ENCODE results near the gene SCYGR5. TPM values are rescaled to one million over a fixed set of nuclear protein-coding genes. Genes with fewer than 3 reads are reported as not detected.
A peak's percentile ranks its signal among the peaks of the same experiment; 100 is the strongest.

Gene SCYGR5
- total and polyA plus RNA-seq, 2 experiments from 2014 or later, result not detected

DNA sequence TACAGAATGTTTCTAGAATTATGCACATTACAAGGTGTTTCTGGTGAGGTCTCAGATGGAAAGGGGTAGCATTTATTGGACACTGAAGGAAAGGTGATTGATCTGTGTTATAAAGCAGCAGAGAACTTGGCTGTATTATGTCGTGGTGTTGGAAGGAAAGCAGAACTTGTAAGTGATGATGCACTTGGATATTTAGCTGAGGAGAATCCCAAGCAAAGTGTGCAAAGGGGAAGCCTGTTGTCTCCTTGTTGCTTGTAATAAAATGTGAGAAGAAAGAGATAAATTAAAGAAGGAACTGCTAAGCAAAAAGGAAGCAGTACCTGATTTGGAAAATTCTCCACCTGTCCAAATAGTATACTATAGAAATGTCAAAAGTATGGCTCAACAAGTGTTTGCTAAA lies 12.2 kb upstream of the SCYGR5 start:
- in situ Hi-C loops (cut with MboI), result no loop called here
- Histone ChIP-seq H3F3A (ENCODE audit: insufficient read depth) (peaks cover 13% of the 10 kb centered on the region; the same call in 1 of the 2 replicates), H3K9me3 (ENCODE audit: low read depth) (no peaks in the 10 kb centered on the region), H3K9ac (no peak overlapping the region), H3K36me3 (ENCODE audit: low read depth) (no peaks in the 10 kb centered on the region), H3K4me1 (ENCODE audit: insufficient read depth) (peaks cover 27% of the 10 kb centered on the region), H3K4me2 (ENCODE audit: unreplicated experiment) (no peak overlapping the region), H3K79me2 (ENCODE audit: insufficient read depth) (no peaks in the 10 kb centered on the region), H3K4me3 (no peak overlapping the region), H3K27me3 (replicated peaks; ENCODE audit: insufficient read depth) (no peaks in the 10 kb centered on the region), H3K27ac (no peak overlapping the region), H3K9me2 (ENCODE audit: insufficient read depth) (no peaks in the 10 kb centered on the region), H4K20me1 (ENCODE audit: insufficient read depth) (no peaks in the 10 kb centered on the region), H2AFZ (no peak overlapping the region)
- WGBS, 2 experiments (ENCODE audit: low coverage in 1 of 2, low lambda C conversion rate in 2 of 2, missing lambda C conversion rate in 2 of 2), result 93 to 100% methylated on average over 1 of the region's 1 CpG
- no peak for TF ChIP-seq EZH2phosphoT487 (IDR thresholded peaks at IDR 0.05; ENCODE audit: insufficient read depth, low read depth)
- TF ChIP-seq EZH2 (IDR thresholded peaks at IDR 0.05; ENCODE audit: insufficient read depth, poor library complexity, severe bottlenecking), result no peak
- no peak for DNase-seq

- TF ChIP-seq EZH2 (IDR thresholded peaks at IDR 0.05; ENCODE audit: insufficient read depth, poor library complexity, severe bottlenecking) (no peak), EZH2phosphoT487 (IDR thresholded peaks at IDR 0.05; ENCODE audit: insufficient read depth, low read depth) (no peak)
- no peak overlapping the region for H3K9ac ChIP-seq
- WGBS, 2 experiments (ENCODE audit: low coverage in 1 of 2, low lambda C conversion rate in 2 of 2, missing lambda C conversion rate in 2 of 2), result 0 to 4% methylated on average over 1 of the region's 1 CpG
Observed at GRCh38 chr2:227655454-227655853, 11.2 kb upstream of the SCYGR5 start.

DNA sequence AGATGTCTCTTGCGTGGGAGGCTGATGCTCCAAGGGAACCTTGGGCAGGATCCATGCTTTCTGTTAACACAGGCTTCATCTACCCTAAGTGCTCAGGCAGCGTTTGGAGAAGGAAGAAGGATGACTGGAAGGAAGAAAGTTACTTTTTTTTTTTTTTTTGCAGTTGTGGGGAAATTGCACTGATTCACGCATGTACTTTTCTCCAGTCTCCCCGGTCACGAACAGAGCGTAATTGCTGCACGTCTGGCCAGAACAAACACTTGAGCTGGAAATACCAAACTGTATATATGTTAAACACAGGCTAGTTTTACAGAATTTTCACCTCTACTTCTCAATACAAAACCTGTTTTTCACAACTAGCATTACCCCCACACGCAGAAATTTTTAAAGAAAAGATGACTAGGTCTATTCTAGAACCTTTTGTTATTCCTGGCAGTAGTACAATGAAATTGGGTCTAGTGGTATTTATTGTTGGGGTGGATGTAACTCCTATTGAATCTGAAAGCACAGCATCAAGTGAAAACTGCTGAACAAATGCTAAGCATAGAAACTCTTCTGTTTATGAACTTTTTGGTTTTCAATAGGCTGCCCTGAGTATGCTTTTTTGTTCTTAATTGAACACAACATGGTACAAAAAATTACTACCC lies 9.3 kb upstream of the SCYGR5 start:
- no peaks in the 10 kb centered on the region for H3K9me3 ChIP-seq (ENCODE audit: low read depth)
- in situ Hi-C loops (cut with MboI), result no loop called here
- H3K4me3 ChIP-seq, result no peak overlapping the region
- no peak overlapping the region for H3K27ac ChIP-seq
- H4K20me1 ChIP-seq (ENCODE audit: insufficient read depth), result no peaks in the 10 kb centered on the region
- peaks cover 27% of the 10 kb centered on the region for H3K4me1 ChIP-seq (ENCODE audit: insufficient read depth)
- WGBS, 2 experiments (ENCODE audit: low coverage in 1 of 2, low lambda C conversion rate in 2 of 2, missing lambda C conversion rate in 2 of 2), result 79 to 81% methylated on average over 8 of the region's 8 CpGs
- peaks cover 13% of the 10 kb centered on the region; the same call in 1 of the 2 replicates for H3F3A ChIP-seq (ENCODE audit: insufficient read depth)
- H3K9me2 ChIP-seq (ENCODE audit: insufficient read depth), result no peaks in the 10 kb centered on the region
- TF ChIP-seq EZH2phosphoT487 (IDR thresholded peaks at IDR 0.05; ENCODE audit: insufficient read depth, low read depth) (no peak), EZH2 (IDR thresholded peaks at IDR 0.05; ENCODE audit: insufficient read depth, poor library complexity, severe bottlenecking) (no peak)
- DNase-seq, result no peak
- H3K27me3 ChIP-seq (replicated peaks; ENCODE audit: insufficient read depth), result no peaks in the 10 kb centered on the region
- no peak overlapping the region for H2AFZ ChIP-seq
- no peaks in the 10 kb centered on the region for H3K36me3 ChIP-seq (ENCODE audit: low read depth)
- H3K4me2 ChIP-seq (ENCODE audit: unreplicated experiment), result no peak overlapping the region
- H3K79me2 ChIP-seq (ENCODE audit: insufficient read depth), result no peaks in the 10 kb centered on the region
- H3K9ac ChIP-seq, result no peak overlapping the region

More at GRCh38 chr2:227655454-227655853, 11.2 kb upstream of the SCYGR5 start:
- Histone ChIP-seq H3K9me3 (ENCODE audit: low read depth) (no peaks in the 10 kb centered on the region), H3K27ac (0 out of 2 replicates have a peak overlapping the region, but pooled peaks have one; percentile 8), H3K4me3 (no peak overlapping the region), H4K20me1 (ENCODE audit: insufficient read depth) (no peaks in the 10 kb centered on the region), H3K4me2 (ENCODE audit: unreplicated experiment) (no peak overlapping the region), H3K36me3 (ENCODE audit: low read depth) (no peaks in the 10 kb centered on the region), H2AFZ (no peak overlapping the region), H3K4me1 (ENCODE audit: insufficient read depth) (peaks cover 27% of the 10 kb centered on the region), H3K79me2 (ENCODE audit: insufficient read depth) (no peaks in the 10 kb centered on the region), H3F3A (ENCODE audit: insufficient read depth) (peaks cover 13% of the 10 kb centered on the region; the same call in 1 of the 2 replicates), H3K9me2 (ENCODE audit: insufficient read depth) (no peaks in the 10 kb centered on the region), H3K27me3 (replicated peaks; ENCODE audit: insufficient read depth) (no peaks in the 10 kb centered on the region)
- in situ Hi-C loops (cut with MboI), result no loop called here
- peak; percentile 95 for DNase-seq

GRCh38 chr2:227661025-227661649 lies 5.5 kb upstream of the SCYGR5 start:
- in situ Hi-C loops (cut with MboI), result loop anchor here (10.0 kb wide), 1 partner anchor 94 kb away; no protein-coding TSS in a partner anchor
- no peak overlapping the region for H2AFZ ChIP-seq
- 69 to 72% methylated on average over 7 of the region's 7 CpGs for WGBS, 2 experiments (ENCODE audit: low coverage in 1 of 2, low lambda C conversion rate in 2 of 2, missing lambda C conversion rate in 2 of 2)

More at GRCh38 chr2:227661025-227661649, 5.5 kb upstream of the SCYGR5 start:
- H3K4me1 ChIP-seq (ENCODE audit: insufficient read depth), result 0 out of 2 replicates have a peak, but pooled peaks cover under 1% of the 10 kb centered on the region
- no peak for DNase-seq
- H3K27me3 ChIP-seq (replicated peaks; ENCODE audit: insufficient read depth), result no peaks in the 10 kb centered on the region
- H3K27ac ChIP-seq, result no peak overlapping the region
- H3K9me2 ChIP-seq (ENCODE audit: insufficient read depth), result no peaks in the 10 kb centered on the region
- no peak overlapping the region for H3K4me2 ChIP-seq (ENCODE audit: unreplicated experiment)
- no peaks in the 10 kb centered on the region for H4K20me1 ChIP-seq (ENCODE audit: insufficient read depth)
- TF ChIP-seq EZH2phosphoT487 (IDR thresholded peaks at IDR 0.05; ENCODE audit: insufficient read depth, low read depth) (no peak), EZH2 (IDR thresholded peaks at IDR 0.05; ENCODE audit: insufficient read depth, poor library complexity, severe bottlenecking) (no peak)
- H3K9ac ChIP-seq, result no peak overlapping the region
- no peaks in the 10 kb centered on the region for H3K79me2 ChIP-seq (ENCODE audit: insufficient read depth)
- H3K4me3 ChIP-seq, result no peak overlapping the region
- H3F3A ChIP-seq (ENCODE audit: insufficient read depth), result no peaks in the 10 kb centered on the region
- no peaks in the 10 kb centered on the region for H3K36me3 ChIP-seq (ENCODE audit: low read depth)
- no peaks in the 10 kb centered on the region for H3K9me3 ChIP-seq (ENCODE audit: low read depth)

All from GM23248 (cell line).